GM12891 (cell line): Measurements from ENCODE around the gene MYLK4.

Source experiments
- PAX5 ChIP-seq: IDR thresholded peaks from 2 replicates; pipeline ENCODE4 v1.6.1; 2011; ENCODE audit warnings: low read length, moderate library complexity, mild to moderate bottlenecking; ENCODE audit not compliant: insufficient read depth, severe bottlenecking
- POLR2A ChIP-seq: IDR thresholded peaks from 2 replicates; pipeline ENCODE4 v1.6.1; 2011; ENCODE audit warnings: low read depth, low read length, control low read depth
- POLR2AphosphoS5 ChIP-seq: IDR thresholded peaks from 2 replicates; pipeline ENCODE4 v1.6.1; 2011; ENCODE audit warnings: low read depth, low read length, control low read depth
- TAF1 ChIP-seq: IDR thresholded peaks from 2 replicates; pipeline ENCODE4 v1.6.1; 2011; ENCODE audit warnings: low read depth, low read length, control low read depth

DNA sequence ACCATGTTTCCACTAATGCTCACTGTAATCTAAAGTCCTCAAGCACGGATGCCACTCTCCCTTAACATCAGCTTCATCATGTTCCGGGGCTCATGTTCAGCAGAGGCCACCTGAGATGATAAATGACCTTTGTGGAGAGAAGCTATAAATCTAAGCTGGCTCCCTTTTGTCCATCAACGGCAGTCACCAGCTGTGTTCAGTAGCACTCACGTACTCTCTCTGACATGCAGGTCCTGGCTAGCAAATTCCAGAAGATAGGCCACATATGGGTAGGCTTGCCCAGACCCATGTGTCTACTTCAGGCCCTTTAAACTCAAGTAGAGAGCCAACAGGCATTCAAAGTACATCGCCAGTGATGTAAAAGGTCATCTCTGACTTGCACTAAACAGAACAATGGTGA lies 38.6 kb downstream of the MYLK4 start:
- no peak for TF ChIP-seq POLR2A
- TF ChIP-seq POLR2AphosphoS5, result no peak
- no peak for TF ChIP-seq TAF1
- no peak for TF ChIP-seq PAX5
